KOPT-K1 (cell line): ENCODE measurements around the gene IRS2.

Experiments
- H3K27ac ChIP-seq: fragments of 200-600 bp; sonication (generic); 2 replicates; pipeline ENCODE4 v1.5.1; 2016; ENCODE audit warnings: antibody characterized with exemption, mild to moderate bottlenecking, low read depth, low read length; ENCODE audit not compliant: poor library complexity, severe bottlenecking
- H3K36me3 ChIP-seq: fragments of 200-600 bp; sonication (generic); 2 replicates; pipeline ENCODE4 v1.5.1; 2017; ENCODE audit warnings: antibody characterized with exemption, mild to moderate bottlenecking, low read length, moderate library complexity; ENCODE audit not compliant: insufficient read depth
- H3K9me3 ChIP-seq: fragments of 200-600 bp; sonication (generic); 2 replicates; pipeline ENCODE4 v1.5.1; 2017; ENCODE audit warnings: antibody characterized with exemption, low read length, mild to moderate bottlenecking; ENCODE audit not compliant: insufficient read depth, poor library complexity, severe bottlenecking

The IRS2 gene

GRCh38 chr13:109704771-109705635 lies 81.4 kb downstream of the IRS2 start:
- Histone ChIP-seq H3K27ac (no peak overlapping the region), H3K36me3 (no peaks in the 10 kb centered on the region), H3K9me3 (no peaks in the 10 kb centered on the region)

GRCh38 chr13:109703250-109703649 lies 83.1 kb downstream of the IRS2 start:
- no peaks in the 10 kb centered on the region for H3K9me3 ChIP-seq
- no peaks in the 10 kb centered on the region for H3K36me3 ChIP-seq
- H3K27ac ChIP-seq, result no peak overlapping the region
